HL-60 (cell line): ENCODE measurements around the gene CCT2.
A peak's percentile ranks its signal among the peaks of the same experiment; 100 is the strongest.

ENCODE experiments used
- DNase-seq, 2 experiments: peaks; one replicate each; pipeline ENCODE4 v3.0.0-alpha.2; 2010 to 2020; ENCODE audit warnings: low read depth in 1 of 2, low spot score in 1 of 2
- H3K27ac ChIP-seq: fragments of 250-450 bp; sonication (Bioruptor Pico); replicated peaks from 2 replicates; pipeline ENCODE4 v1.5.1; 2020; ENCODE audit warnings: mild to moderate bottlenecking, moderate library complexity
- H3K27me3 ChIP-seq: fragments of 250-450 bp; sonication (Bioruptor Pico); 2 replicates; pipeline ENCODE4 v1.5.1; 2021; ENCODE audit warnings: mild to moderate bottlenecking, moderate library complexity; ENCODE audit not compliant: insufficient read depth, poor library complexity, severe bottlenecking
- H3K4me3 ChIP-seq: replicated peaks from 2 replicates; pipeline ENCODE4 v1.5.1; 2011; ENCODE audit warnings: mild to moderate bottlenecking, control low read depth, low read length; ENCODE audit not compliant: insufficient read depth
- CTCF ChIP-seq: IDR thresholded peaks from one replicate; pipeline ENCODE4 v1.5.1; 2011; ENCODE audit warnings: low read length, control low read depth, inconsistent platforms; ENCODE audit not compliant: insufficient read depth
- GABPA ChIP-seq: IDR thresholded peaks from 2 replicates; pipeline ENCODE4 v1.6.1; 2012; ENCODE audit warnings: low read depth
- POLR2AphosphoS5 ChIP-seq: IDR thresholded peaks from 2 replicates; pipeline ENCODE4 v1.6.1; 2012; ENCODE audit warnings: low read depth
- REST ChIP-seq: IDR thresholded peaks from 2 replicates; pipeline ENCODE4 v1.6.1; 2012; ENCODE audit warnings: low read depth; ENCODE audit not compliant: insufficient replicate concordance
- SPI1 ChIP-seq: IDR thresholded peaks from 2 replicates; pipeline ENCODE4 v1.6.1; 2012; ENCODE audit warnings: low read depth, mild to moderate bottlenecking, borderline replicate concordance
- long read RNA-seq: library from polyadenylated mRNA; unstranded; transcript quantifications from one replicate; pipeline ENCODE4 v2.0.0, GENCODE V29; 2020

CCT2 gene
- long read RNA-seq, transcript CCT2-201 (16 exons, 2,041 nt), result major isoform, 1,504 of 1,629 reads
- long read RNA-seq, partial matches to known transcripts, result 69 of 1,629 reads
- long read RNA-seq, other reads (novel, unspliced or antisense), result 53 of 1,629 reads

GRCh38 chr12:69585189-69586062 lies at the start of gene CCT2:
CCT2 (plus strand) TSS chr12:69585459; CDS start chr12:69585522, 63 bp downstream.
- peak; percentile 96 for DNase-seq
- TF ChIP-seq SPI1, result no peak
- peak; percentile 59 for TF ChIP-seq GABPA
- peak; percentile 96 for TF ChIP-seq POLR2AphosphoS5
- TF ChIP-seq CTCF, result no peak
- peak; percentile 79 for TF ChIP-seq REST
- peak within 1 kb of the TSS; percentile 94 for H3K4me3 ChIP-seq
- H3K27ac ChIP-seq, result peak within 1 kb of the TSS; percentile 92
- no peaks in the 10 kb centered on the region for H3K27me3 ChIP-seq

- no peak overlapping the region for H3K27ac ChIP-seq
- no peak for DNase-seq
These were observed 44.3 kb upstream of the CCT2 start for GRCh38 chr12:69540987-69541386.

More at GRCh38 chr12:69540987-69541386, 44.3 kb upstream of the CCT2 start:
- TF ChIP-seq SPI1, result no peak
- no peak for TF ChIP-seq REST
- TF ChIP-seq POLR2AphosphoS5, result no peak
- TF ChIP-seq CTCF, result no peak
- no peak for TF ChIP-seq GABPA
- Histone ChIP-seq H3K4me3 (no peak overlapping the region), H3K27me3 (no peaks in the 10 kb centered on the region)
